Right renal cortex interstitium (tissue), 3 donors: Measurements from ENCODE around the gene ARHGAP45. TPM values are rescaled to one million over a fixed set of nuclear protein-coding genes. Genes with fewer than 3 reads are reported as not detected.

Experiments
- DNase-seq, 3 donors: peaks; one replicate each; pipeline ENCODE4 v3.0.0-alpha.2; 2013; ENCODE audit warnings: low read depth in 3 of 3, low spot score in 2 of 3
- polyA plus RNA-seq, 3 donors: library from polyadenylated mRNA; unstranded; fragments of 120-200 nt; gene quantifications; one replicate each; pipeline ENCODE4 v1.2.1, GENCODE V29; 2013; ENCODE audit not compliant: insufficient read length in 3 of 3

The ARHGAP45 gene
- polyA plus RNA-seq, 3 donors = 7.2 to 10.6 (median 9.1) TPM

DNA sequence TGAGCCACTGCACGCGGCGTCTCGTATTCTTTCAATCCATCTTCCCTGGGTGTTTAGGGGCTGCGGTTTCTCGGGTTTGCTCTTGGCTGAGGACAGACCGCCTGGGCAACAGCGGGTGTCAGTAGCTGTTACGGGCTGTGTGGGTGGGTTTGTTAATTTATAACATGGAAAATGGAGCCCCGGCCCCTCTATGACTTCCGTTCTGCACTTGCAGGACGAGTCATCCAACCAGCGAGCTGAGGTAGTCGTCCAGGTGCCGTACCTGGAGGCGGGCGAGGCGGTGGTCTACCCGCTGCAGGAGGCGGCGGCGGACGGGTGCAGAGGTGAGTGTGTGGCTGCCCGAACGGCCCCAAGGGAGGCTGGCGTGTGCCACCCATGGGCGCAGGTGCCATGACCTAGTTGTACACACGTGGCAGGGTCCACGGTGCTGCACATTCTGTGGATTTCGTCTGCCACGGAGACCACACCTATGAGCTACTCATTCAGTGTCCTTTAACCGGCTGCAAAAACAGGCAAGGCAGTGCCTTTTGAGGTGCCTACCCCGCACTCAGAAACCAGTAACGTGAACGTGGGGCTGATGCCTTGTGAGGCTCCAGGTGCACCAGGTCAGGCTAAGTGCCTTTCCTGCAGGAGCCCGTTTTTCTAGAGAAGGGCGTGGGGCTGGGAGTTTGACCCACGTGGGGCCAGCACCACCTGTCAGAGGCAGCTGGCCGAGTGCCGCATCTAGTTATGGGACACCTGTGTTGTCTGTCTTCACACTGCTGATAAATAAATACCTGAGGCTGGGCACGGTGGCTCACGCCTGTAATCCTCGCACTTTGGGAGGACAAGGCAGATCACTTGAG lies 17.3 kb downstream of the ARHGAP45 start:
- no peak for DNase-seq

GRCh38 chr19:1085053-1085658 lies 18.2 kb downstream of the ARHGAP45 start:
- no peak for DNase-seq

- DNase-seq = no peak
Observed at GRCh38 chr19:1085676-1086442, 18.9 kb downstream of the ARHGAP45 start.

- no peak for DNase-seq
Observed at GRCh38 chr19:1086613-1087012, 19.6 kb downstream of the ARHGAP45 start.

GRCh38 chr19:1087813-1088415 lies 20.9 kb downstream of the ARHGAP45 start:
- no peak for DNase-seq

- no peak for DNase-seq
Observed at GRCh38 chr19:1088416-1089010, 21.5 kb downstream of the ARHGAP45 start.

DNA sequence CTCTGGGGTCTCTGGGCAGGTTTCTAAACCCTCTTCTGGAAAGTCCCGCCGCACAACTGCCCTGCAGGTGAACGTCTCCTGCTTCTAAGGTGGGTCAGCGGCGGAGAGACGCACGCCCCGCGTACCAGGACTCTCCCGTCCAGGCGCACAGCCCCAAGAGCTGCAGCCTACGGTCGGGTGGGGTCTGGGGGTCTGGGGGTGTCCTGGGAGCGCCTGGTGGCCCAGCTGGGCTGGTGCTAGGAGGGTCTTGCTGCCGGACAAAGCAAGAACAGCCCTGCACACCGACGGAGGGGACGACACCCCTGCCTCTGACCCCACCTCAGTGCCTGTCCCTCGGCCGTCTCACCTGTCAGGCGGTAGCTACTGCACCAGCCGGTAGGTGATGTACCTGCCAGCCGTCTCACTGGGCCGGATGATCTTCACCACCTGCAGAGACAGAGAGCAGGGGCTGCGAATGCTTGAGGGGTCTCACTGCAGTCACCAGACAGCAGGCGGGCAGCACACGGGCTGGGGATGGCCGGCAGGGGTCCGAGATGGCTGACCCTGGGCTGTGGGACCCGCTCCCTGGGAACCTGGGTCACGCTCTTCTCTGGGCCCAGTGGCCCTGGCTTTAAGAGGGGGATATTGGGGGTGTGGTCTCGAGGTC lies 22.3 kb downstream of the ARHGAP45 start:
- DNase-seq = no peak

- DNase-seq = no peak
Observed at GRCh38 chr19:1089891-1090290, 22.9 kb downstream of the ARHGAP45 start.

DNA sequence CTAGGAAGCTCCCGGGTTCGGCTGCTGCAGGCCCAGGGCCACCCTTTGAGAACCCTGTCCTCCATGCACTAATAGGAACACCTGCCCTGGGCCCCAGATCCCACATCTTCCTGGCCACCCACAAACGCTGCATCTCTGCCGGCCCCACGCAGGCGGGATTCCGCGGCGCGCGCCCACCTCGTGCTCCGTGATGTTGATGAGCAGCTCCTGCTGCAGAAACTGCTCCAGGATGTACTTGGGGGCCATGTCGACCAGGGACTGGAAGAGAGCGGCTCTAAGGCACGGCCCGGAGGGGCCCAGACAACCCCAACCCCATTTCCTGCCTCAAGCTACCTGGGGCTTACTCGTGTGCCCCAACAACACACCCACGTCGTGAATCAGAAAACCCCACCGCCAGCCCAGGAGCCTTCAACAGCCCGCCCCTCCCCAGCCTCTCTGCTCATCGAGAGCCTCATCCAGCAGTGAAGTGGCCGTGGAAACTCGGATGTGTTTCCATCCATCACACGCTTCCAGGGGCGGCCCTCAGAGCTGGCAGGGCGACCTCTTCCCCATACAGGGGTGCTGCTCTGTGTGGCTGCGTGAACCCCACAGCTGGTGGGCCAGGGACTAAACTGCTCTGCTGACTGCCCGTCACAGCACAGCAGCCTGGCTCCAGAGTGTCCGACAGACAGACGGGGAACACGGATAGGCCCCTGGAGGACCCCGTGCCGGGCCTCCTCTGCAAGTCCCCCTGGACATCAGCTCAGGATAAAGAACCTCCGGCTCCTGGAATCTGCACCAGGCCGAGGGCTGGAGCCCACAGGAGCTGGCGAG lies 24.0 kb downstream of the ARHGAP45 start:
- DNase-seq = no peak

- DNase-seq = no peak
Observed at GRCh38 chr19:1091544-1092175, 24.7 kb downstream of the ARHGAP45 start.

DNA sequence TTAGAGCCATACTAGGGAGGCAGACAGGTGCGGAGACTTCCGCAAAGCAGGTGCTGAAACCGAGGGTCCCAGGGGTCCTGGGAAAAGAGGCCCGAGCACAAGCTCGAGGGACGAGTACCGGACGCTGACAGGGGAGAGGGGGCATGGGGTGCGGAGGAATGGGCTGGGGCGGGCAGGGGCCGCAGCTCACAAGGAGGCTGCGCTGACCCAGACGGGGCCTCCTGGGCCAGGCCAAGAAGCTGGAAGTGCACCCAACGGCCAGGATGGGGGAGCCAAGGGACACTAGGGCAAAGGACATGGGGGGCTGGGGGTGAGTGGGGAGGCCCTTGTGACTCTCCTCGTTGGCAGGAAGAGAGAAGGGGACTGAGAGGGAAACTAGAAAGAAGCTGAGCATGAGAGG lies 26.4 kb downstream of the ARHGAP45 start:
- no peak for DNase-seq

- no peak for DNase-seq
Observed at GRCh38 chr19:1093811-1094553, 27.0 kb downstream of the ARHGAP45 start.

DNA sequence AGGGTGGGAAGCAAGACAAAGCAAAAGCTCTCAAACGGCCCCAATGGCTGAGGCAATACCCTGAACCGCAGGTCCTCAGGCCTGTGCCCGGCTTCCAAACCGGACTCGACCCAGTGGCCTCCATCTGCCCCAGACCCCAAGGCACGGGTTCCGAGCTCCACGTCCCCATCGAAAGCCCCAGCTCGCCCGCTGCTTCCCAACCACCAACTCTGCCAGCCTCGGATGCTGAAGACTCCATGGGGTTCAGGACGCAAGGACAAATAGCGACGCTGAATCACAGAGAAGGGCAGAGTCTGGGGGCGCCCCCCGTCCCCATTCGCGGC lies 27.6 kb downstream of the ARHGAP45 start:
- DNase-seq = no peak

DNA sequence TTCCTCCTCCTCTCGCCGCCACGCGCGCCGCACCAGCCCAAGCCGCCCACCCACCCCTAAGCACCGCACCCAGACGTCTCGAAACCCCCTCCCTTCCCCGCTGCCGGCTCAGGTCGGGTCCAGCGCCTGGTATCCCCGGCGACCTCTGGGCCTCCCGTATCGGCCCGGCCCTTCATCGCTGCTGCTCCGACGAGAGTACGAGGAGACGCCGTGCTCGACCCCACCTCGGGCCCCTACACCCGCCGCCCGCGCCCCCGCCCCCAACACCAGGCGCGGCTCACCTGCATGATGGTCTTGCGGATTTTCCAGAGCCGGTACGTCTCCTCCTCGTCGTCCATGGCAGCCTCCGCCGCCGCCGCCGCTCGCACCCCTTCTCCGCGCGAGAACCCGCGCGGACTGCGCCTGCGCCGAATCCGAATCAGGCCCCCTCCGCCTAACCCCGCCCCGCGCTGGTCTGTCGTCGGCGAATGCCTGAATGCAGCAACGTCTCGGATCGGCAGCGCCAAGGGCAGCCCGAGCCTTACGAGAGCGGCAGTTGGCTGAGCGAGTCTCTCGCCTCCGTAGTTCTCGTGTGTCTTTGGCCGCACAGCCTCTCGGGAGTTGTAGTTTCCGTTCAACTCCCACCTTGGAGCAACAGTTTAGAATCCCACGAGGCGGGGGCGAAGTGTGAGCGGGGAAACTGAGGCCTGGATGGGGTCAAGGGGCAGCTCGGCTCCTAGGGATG lies 28.2 kb downstream of the ARHGAP45 start, which contains the start of gene POLR2E:
POLR2E (minus strand) TSS at position 398 of the 724 bp plus-strand sequence; CDS start at position 338, 60 bp downstream.
- peak; percentile 89 to 95 (median 91) for DNase-seq

GRCh38 chr19:1097810-1098176 lies 30.8 kb downstream of the ARHGAP45 start:
- no peak for DNase-seq

- no peak for DNase-seq
Observed at GRCh38 chr19:1098177-1099051, 31.4 kb downstream of the ARHGAP45 start.

GRCh38 chr19:1101337-1101698 lies 34.4 kb downstream of the ARHGAP45 start:
- no peak for DNase-seq
